B cell (primary cell): ENCODE results near the gene FAM229B. TPM values are rescaled to one million over a fixed set of nuclear protein-coding genes. Genes with fewer than 3 reads are reported as not detected.

Experiments
- ATAC-seq: fragments of 200-7000 bp; cut with Tn5 transposase; one replicate; pipeline ENCODE4 v1.10.0; 2021; ENCODE audit warnings: low read depth, mild to moderate bottlenecking, moderate number of reproducible peaks, moderate library complexity
- CTCF ChIA-PET: fragments of 350-600 bp; sonication (Branson Sonifier 250); formaldehyde crosslinking; loops from one replicate; lab custom pipeline; 2021; ENCODE audit warnings: antibody characterized with exemption, inconsistent platforms; lab: Charles Lee
- POLR2A ChIA-PET: fragments of 350-600 bp; sonication (Branson Sonifier 250); formaldehyde crosslinking; loops from one replicate; lab custom pipeline; 2021; ENCODE audit warnings: antibody characterized with exemption; lab: Charles Lee
- DNase-seq: peaks from one replicate; pipeline ENCODE4 v3.0.0; 2013
- H2AFZ ChIP-seq: 2 replicates; pipeline ENCODE4 v1.6.1; 2012; ENCODE audit warnings: mild to moderate bottlenecking, low read depth, low read length; ENCODE audit not compliant: insufficient read depth, poor library complexity, severe bottlenecking
- H3K27ac ChIP-seq, 2 donors: 1 replicate in 1 of 2; 2 replicates in 1 of 2; pipeline ENCODE4 v1.5.1; 2012 to 2013; ENCODE audit warnings: low read length in 2 of 2, mild to moderate bottlenecking in 2 of 2, moderate library complexity in 1 of 2
- H3K27me3 ChIP-seq, 4 experiments: fragments of 200-600 bp in 1 of 4; sonication (generic) in 1 of 4; replicated peaks in 1 of 4; 1 replicate in 2 of 4; 2 replicates in 2 of 4; pipeline versions ENCODE4 v1.6.1 to v1.7.0; 2013 to 2016; ENCODE audit warnings: low read length in 3 of 4, mild to moderate bottlenecking in 2 of 4, mixed read lengths in 1 of 4, moderate library complexity in 1 of 4; ENCODE audit not compliant: insufficient read depth in 4 of 4, control insufficient read depth in 3 of 4; ENCODE audit errors: control extremely low read depth in 1 of 4
- H3K36me3 ChIP-seq, 2 experiments: replicated peaks in 1 of 2; 1 replicate in 1 of 2; 2 replicates in 1 of 2; pipeline versions ENCODE4 v1.6.1 to v1.7.1; 2013; ENCODE audit warnings: low read length in 1 of 2; ENCODE audit not compliant: insufficient read depth in 2 of 2, control insufficient read depth in 1 of 2; ENCODE audit errors: control extremely low read depth in 1 of 2, extremely low read depth in 1 of 2
- H3K4me1 ChIP-seq, 2 donors: fragments of 200-600 bp in 1 of 2; sonication (generic) in 1 of 2; 1 replicate in 1 of 2; 2 replicates in 1 of 2; pipeline versions ENCODE4 v1.5.1 to v1.6.1; 2013 to 2017; ENCODE audit warnings: low read length in 2 of 2; ENCODE audit not compliant: control insufficient read depth in 2 of 2, insufficient read depth in 2 of 2
- H3K4me2 ChIP-seq: replicated peaks from 2 replicates; pipeline ENCODE3; 2012; ENCODE audit warnings: mild to moderate bottlenecking, low read depth, low read length; ENCODE audit not compliant: poor library complexity, severe bottlenecking
- H3K4me3 ChIP-seq, 5 experiments: fragments of 200-600 bp in 1 of 5; sonication (generic) in 1 of 5; 1 replicate in 3 of 5; 2 replicates in 2 of 5; pipeline versions ENCODE4 v1.5.1 to v1.7.0; 2011 to 2016; ENCODE audit warnings: low read length in 4 of 5, mild to moderate bottlenecking in 4 of 5, low read depth in 2 of 5, control low read depth in 1 of 5, moderate library complexity in 1 of 5; ENCODE audit not compliant: insufficient read depth in 1 of 5; ENCODE audit errors: control extremely low read depth in 1 of 5, extremely low read depth in 1 of 5
- H3K79me2 ChIP-seq: fragments of 200-600 bp; sonication (generic); one replicate; pipeline ENCODE4 v1.6.0; 2016; ENCODE audit warnings: low read length; ENCODE audit not compliant: control insufficient read depth, insufficient read depth
- H3K9ac ChIP-seq: fragments of 200-600 bp; sonication (generic); 2 replicates; pipeline ENCODE4 v1.6.1; 2017; ENCODE audit warnings: mild to moderate bottlenecking, low read length, moderate library complexity
- H3K9me3 ChIP-seq, 3 donors: one replicate each; pipeline versions ENCODE4 v1.6.1 to v1.7.1; 2013; ENCODE audit warnings: low read length in 2 of 3; ENCODE audit not compliant: control insufficient read depth in 2 of 3, insufficient read depth in 1 of 3; ENCODE audit errors: control extremely low read depth in 1 of 3
- H4K20me1 ChIP-seq: 2 replicates; pipeline ENCODE4 v1.6.0; 2012; ENCODE audit warnings: mild to moderate bottlenecking, low read length; ENCODE audit not compliant: insufficient read depth, control insufficient read depth, poor library complexity, severe bottlenecking
- H3K27ac Mint-ChIP-seq: one replicate; pipeline ENCODE4 v1.8.0; 2021; ENCODE audit warnings: mixed read lengths
- H3K27me3 Mint-ChIP-seq: one replicate; pipeline ENCODE4 v1.8.0; 2021; ENCODE audit warnings: mixed read lengths
- H3K4me1 Mint-ChIP-seq: one replicate; pipeline ENCODE4 v1.8.0; 2021; ENCODE audit warnings: mixed read lengths
- H3K4me3 Mint-ChIP-seq: one replicate; pipeline ENCODE4 v1.8.0; 2021; ENCODE audit warnings: mixed read lengths
- H3K9me3 Mint-ChIP-seq: one replicate; pipeline ENCODE4 v1.8.0; 2022; ENCODE audit warnings: mixed read lengths; ENCODE audit not compliant: insufficient read depth
- CTCF ChIP-seq: fragments of 200-600 bp; IDR thresholded peaks from one replicate; pipeline ENCODE4 v1.8.0; 2022; ENCODE audit warnings: antibody characterized with exemption, mild to moderate bottlenecking
- EZH2 ChIP-seq: IDR thresholded peaks from 2 replicates; pipeline ENCODE4 v1.6.1; 2012; ENCODE audit warnings: borderline replicate concordance, low read depth, mild to moderate bottlenecking, moderate library complexity, low read length; ENCODE audit not compliant: insufficient read depth, poor library complexity, severe bottlenecking
- WGBS: methylation state at CpG from one replicate; pipeline ENCODE4 v1.1.5; 2013; ENCODE audit warnings: missing lambda C conversion rate; ENCODE audit not compliant: insufficient coverage; 5-methylcytosine and 5-hydroxymethylcytosine counted together
- intact Hi-C: fragments of 100-400 bp; cut with micrococcal nuclease; formaldehyde crosslinking; loops from one replicate; pipeline ENCODE4 v1.10.0; 2022
- polyA plus RNA-seq: library from polyadenylated mRNA; depleted of rRNA; stranded (reverse); fragments of >200 nt; gene quantifications from 2 replicates; pipeline ENCODE4 v1.2.3, GENCODE V29; 2012
- total RNA-seq, 2 donors: library from RNA; stranded (reverse); fragments of 120-200 nt in 1 of 2; gene quantifications; 1 replicate in 1 of 2; 2 replicates in 1 of 2; pipeline versions ENCODE4 v1.2.3 to v1.2.4, GENCODE V29; 2013 to 2022

FAM229B gene
- total and polyA plus RNA-seq, 2 donors (not counting 1 experiment from before 2014, with no cell fraction given), result 1.3 to 4.4 TPM

GRCh38 chr6:112145080-112145573 lies 57.7 kb downstream of the FAM229B start:
- Histone ChIP-seq H3K79me2 (no peaks in the 10 kb centered on the region), H4K20me1 (no peaks in the 10 kb centered on the region), H3K4me2 (no peak overlapping the region), H2AFZ (no peak overlapping the region), H3K4me1 (no peaks in the 10 kb centered on the region), H3K27ac (no peak overlapping the region), H3K4me3 (no peak overlapping the region), H3K9me3 (no peaks in the 10 kb centered on the region), H3K27me3 (no peaks in the 10 kb centered on the region), H3K36me3 (no peaks in the 10 kb centered on the region), H3K9ac (no peak overlapping the region)
- H3K9me3 Mint-ChIP-seq, result no peaks in the 10 kb centered on the region
- H3K27ac Mint-ChIP-seq, result no peak overlapping the region
- ATAC-seq, result no peak
- no peak overlapping the region for H3K4me3 Mint-ChIP-seq
- CTCF ChIA-PET, result interaction anchor here (1.0 kb wide), 1 partner anchor 17 kb away, joined by 3 read pairs; no protein-coding TSS in a partner anchor
- WGBS, result 96% methylated on average over 9 of the region's 10 CpGs
- DNase-seq, result no peak
- TF ChIP-seq EZH2, result no peak
- TF ChIP-seq CTCF, result no peak
- no peaks in the 10 kb centered on the region for H3K4me1 Mint-ChIP-seq
- intact Hi-C loops, result no loop called here
- peaks cover 16% of the 10 kb centered on the region for H3K27me3 Mint-ChIP-seq
- POLR2A ChIA-PET, result no interaction called here

- H3K79me2 ChIP-seq, result no peaks in the 10 kb centered on the region
- H3K9me3 ChIP-seq, result no peaks in the 10 kb centered on the region
- intact Hi-C loops, result no loop called here
- TF ChIP-seq EZH2, result no peak
- TF ChIP-seq CTCF, result no peak
- no peaks in the 10 kb centered on the region for H3K9me3 Mint-ChIP-seq
- H3K9ac ChIP-seq, result no peak overlapping the region
- no peak overlapping the region for H3K4me2 ChIP-seq
- ChIA-PET POLR2A (no interaction called here), CTCF (interaction anchor here (1.0 kb wide), 1 partner anchor 15 kb away, joined by 3 read pairs; no protein-coding TSS in a partner anchor)
- 100% methylated on average over 4 of the region's 6 CpGs for WGBS
- H2AFZ ChIP-seq, result no peak overlapping the region
- no peaks in the 10 kb centered on the region for H3K27me3 ChIP-seq
- H3K4me1 ChIP-seq, result peaks cover 0 to 5% of the 10 kb centered on the region in 2 donors
- no peak for ATAC-seq
- H3K36me3 ChIP-seq, result no peaks in the 10 kb centered on the region
- DNase-seq, result no peak
- H3K4me1 Mint-ChIP-seq, result peaks cover 4% of the 10 kb centered on the region
- no peaks in the 10 kb centered on the region for H4K20me1 ChIP-seq
- H3K4me3 ChIP-seq, result no peak overlapping the region
- H3K27ac Mint-ChIP-seq, result no peak overlapping the region
- no peaks in the 10 kb centered on the region for H3K27me3 Mint-ChIP-seq
- no peak overlapping the region for H3K4me3 Mint-ChIP-seq
- no peak overlapping the region for H3K27ac ChIP-seq
Measured at GRCh38 chr6:112148103-112148502, 60.7 kb downstream of the FAM229B start.
